ENCODE results near the gene PLEKHG4B. TPM values are rescaled to one million over a fixed set of nuclear protein-coding genes. Genes with fewer than 3 reads are reported as not detected.

Gene PLEKHG4B
- total RNA-seq, 5 donors from 2014 or later (not counting 1 experiment from before 2014, with no cell fraction given), result 0.06 to 0.09 TPM; not detected in 3

DNA sequence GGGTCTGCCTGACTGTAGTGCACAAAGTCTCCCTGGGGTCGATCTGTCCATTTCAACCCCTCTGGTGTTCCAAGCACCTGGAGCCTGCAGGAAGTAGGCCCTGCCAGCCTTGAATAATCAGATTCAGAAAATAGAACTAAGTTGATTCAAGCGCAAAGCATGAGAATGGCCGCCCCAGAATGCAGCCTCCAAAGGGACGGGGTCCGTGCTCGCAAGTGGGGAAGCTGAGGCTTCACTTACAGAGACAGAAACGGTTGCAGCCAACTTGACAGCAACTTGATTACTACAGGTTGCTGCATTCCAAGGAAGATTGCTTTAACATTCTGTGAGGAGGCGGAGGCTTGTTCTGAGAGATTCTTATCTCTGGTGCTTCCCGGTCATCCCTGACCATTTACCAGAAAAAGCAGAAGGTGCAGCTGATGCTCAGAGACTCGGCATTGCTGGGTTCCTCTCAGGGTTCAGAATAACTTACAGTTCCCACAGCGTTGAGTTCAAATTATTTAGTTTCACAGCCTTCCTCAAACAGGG, 84.4 kb downstream of the PLEKHG4B start:
- H3K27ac Mint-ChIP-seq, result no peak overlapping the region

DNA sequence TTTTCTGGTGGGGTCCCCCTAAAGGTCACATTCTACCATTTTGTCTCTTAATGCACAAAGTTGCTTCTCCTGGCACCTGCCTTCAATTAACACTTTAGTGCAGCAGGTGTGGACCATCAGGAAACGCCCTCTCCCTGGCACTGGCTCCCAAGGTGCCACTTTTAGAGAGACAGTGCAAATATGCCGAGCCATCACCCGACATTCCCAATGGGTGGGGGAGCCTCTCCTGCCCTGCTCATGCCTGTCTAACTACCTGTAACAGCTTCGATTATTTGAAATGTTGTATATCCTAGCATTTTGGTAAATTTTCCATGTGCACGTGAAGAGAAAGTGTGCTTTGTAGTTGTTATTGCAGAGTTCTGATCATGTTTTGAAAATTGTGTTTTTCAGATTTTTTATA, 86.1 kb downstream of the PLEKHG4B start:
- H3K36me3 ChIP-seq (ENCODE audit: control insufficient read depth in 2 of 2, extremely low read depth in 1 of 2, insufficient read depth in 1 of 2, low read length in 1 of 2), result no peaks in the 10 kb centered on the region
- ATAC-seq (replicated peaks in 1 of 4) (no peak), DNase-seq (no peak)
- Mint-ChIP-seq H3K27ac (no peak overlapping the region), H3K4me3 (no peak overlapping the region), H3K36me3 (no peaks in the 10 kb centered on the region), H3K27me3 (peaks cover 10 to 27% of the 10 kb centered on the region in 2 donors), H3K4me1 (no peaks in the 10 kb centered on the region), H3K9me3 (no peaks in the 10 kb centered on the region)
- H3K27ac ChIP-seq (ENCODE audit: low read length), result no peak overlapping the region
- ChIA-PET POLR2A (no interaction called here), CTCF (no interaction called here)
- no peak overlapping the region for H3K4me3 ChIP-seq (ENCODE audit: control insufficient read depth in 1 of 2, extremely low read depth in 1 of 2, low read length in 1 of 2)
- H3K9me3 ChIP-seq, result no peaks in the 10 kb centered on the region
- 81% methylated on average over 2 of the region's 5 CpGs for WGBS (ENCODE audit: insufficient coverage)
- H3K27me3 ChIP-seq (replicated peaks in 1 of 2; ENCODE audit: control insufficient read depth in 2 of 2, extremely low read depth in 1 of 2, insufficient read depth in 2 of 2, low read length in 1 of 2), result peaks cover 0 to 30% of the 10 kb centered on the region in 2 experiments
- no peaks in the 10 kb centered on the region for H3K4me1 ChIP-seq (ENCODE audit: control insufficient read depth in 1 of 2, extremely low read depth in 1 of 2, insufficient read depth in 2 of 2, low read length in 2 of 2)

More for the DNA sequence above, 84.4 kb downstream of the PLEKHG4B start:
- ATAC-seq (replicated peaks in 1 of 4), result no peak
- no peak for DNase-seq
- H3K27me3 ChIP-seq (replicated peaks in 1 of 2; ENCODE audit: control insufficient read depth in 2 of 2, extremely low read depth in 1 of 2, insufficient read depth in 2 of 2, low read length in 1 of 2), result peaks cover 0 to 32% of the 10 kb centered on the region in 2 experiments
- no peaks in the 10 kb centered on the region for H3K4me1 Mint-ChIP-seq
- H3K27ac ChIP-seq (ENCODE audit: low read length), result no peak overlapping the region
- no peaks in the 10 kb centered on the region for H3K9me3 Mint-ChIP-seq
- no peaks in the 10 kb centered on the region for H3K9me3 ChIP-seq
- POLR2A ChIA-PET, result no interaction called here
- H3K4me1 ChIP-seq (ENCODE audit: control insufficient read depth in 1 of 2, extremely low read depth in 1 of 2, insufficient read depth in 2 of 2, low read length in 2 of 2), result no peaks in the 10 kb centered on the region
- H3K36me3 ChIP-seq (ENCODE audit: control insufficient read depth in 2 of 2, extremely low read depth in 1 of 2, insufficient read depth in 1 of 2, low read length in 1 of 2), result no peaks in the 10 kb centered on the region
- H3K36me3 Mint-ChIP-seq, result no peaks in the 10 kb centered on the region
- WGBS (ENCODE audit: insufficient coverage), result 86% methylated on average over 10 of the region's 11 CpGs
- H3K27me3 Mint-ChIP-seq, result peaks cover 7 to 24% of the 10 kb centered on the region in 2 donors
- CTCF ChIA-PET, result no interaction called here
- no peak overlapping the region for H3K4me3 Mint-ChIP-seq
- no peak overlapping the region for H3K4me3 ChIP-seq (ENCODE audit: control insufficient read depth in 1 of 2, extremely low read depth in 1 of 2, low read length in 1 of 2)

DNA sequence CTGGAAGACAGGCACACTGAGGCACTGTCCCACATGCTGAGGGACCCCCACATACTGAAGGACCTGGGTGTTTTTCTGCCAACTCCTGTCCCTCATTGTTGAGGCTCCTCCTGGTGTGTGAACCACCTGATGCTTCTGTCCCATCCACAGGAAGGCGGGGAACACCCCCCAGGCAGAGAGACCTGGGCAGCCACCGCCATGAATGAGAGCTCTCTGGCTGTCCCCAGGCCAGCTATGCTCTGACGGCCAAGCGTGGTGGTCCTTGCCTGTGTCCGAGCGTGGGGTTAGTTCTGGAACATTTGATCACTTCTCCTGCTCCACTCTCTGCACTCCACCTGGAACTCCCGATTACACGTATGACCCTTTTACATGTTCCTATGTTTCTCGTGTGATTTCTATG, 87.4 kb downstream of the PLEKHG4B start:
- no peak overlapping the region for H3K4me3 Mint-ChIP-seq
- Histone ChIP-seq H3K27me3 (replicated peaks in 1 of 2; ENCODE audit: control insufficient read depth in 2 of 2, extremely low read depth in 1 of 2, insufficient read depth in 2 of 2, low read length in 1 of 2) (peaks cover 0 to 25% of the 10 kb centered on the region in 2 experiments), H3K4me1 (ENCODE audit: control insufficient read depth in 1 of 2, extremely low read depth in 1 of 2, insufficient read depth in 2 of 2, low read length in 2 of 2) (no peaks in the 10 kb centered on the region), H3K36me3 (ENCODE audit: control insufficient read depth in 2 of 2, extremely low read depth in 1 of 2, insufficient read depth in 1 of 2, low read length in 1 of 2) (no peaks in the 10 kb centered on the region), H3K4me3 (ENCODE audit: control insufficient read depth in 1 of 2, extremely low read depth in 1 of 2, low read length in 1 of 2) (no peak overlapping the region), H3K9me3 (no peaks in the 10 kb centered on the region), H3K27ac (ENCODE audit: low read length) (no peak overlapping the region)
- no peaks in the 10 kb centered on the region for H3K36me3 Mint-ChIP-seq
- H3K4me1 Mint-ChIP-seq, result no peaks in the 10 kb centered on the region
- H3K27me3 Mint-ChIP-seq, result peaks cover 6 to 19% of the 10 kb centered on the region in 2 donors
- no peak overlapping the region for H3K27ac Mint-ChIP-seq
- no peak for ATAC-seq (replicated peaks in 1 of 4)
- ChIA-PET POLR2A (no interaction called here), CTCF (no interaction called here)
- 84% methylated on average over 8 of the region's 9 CpGs for WGBS (ENCODE audit: insufficient coverage)
- H3K9me3 Mint-ChIP-seq, result no peaks in the 10 kb centered on the region
- no peak for DNase-seq

DNA sequence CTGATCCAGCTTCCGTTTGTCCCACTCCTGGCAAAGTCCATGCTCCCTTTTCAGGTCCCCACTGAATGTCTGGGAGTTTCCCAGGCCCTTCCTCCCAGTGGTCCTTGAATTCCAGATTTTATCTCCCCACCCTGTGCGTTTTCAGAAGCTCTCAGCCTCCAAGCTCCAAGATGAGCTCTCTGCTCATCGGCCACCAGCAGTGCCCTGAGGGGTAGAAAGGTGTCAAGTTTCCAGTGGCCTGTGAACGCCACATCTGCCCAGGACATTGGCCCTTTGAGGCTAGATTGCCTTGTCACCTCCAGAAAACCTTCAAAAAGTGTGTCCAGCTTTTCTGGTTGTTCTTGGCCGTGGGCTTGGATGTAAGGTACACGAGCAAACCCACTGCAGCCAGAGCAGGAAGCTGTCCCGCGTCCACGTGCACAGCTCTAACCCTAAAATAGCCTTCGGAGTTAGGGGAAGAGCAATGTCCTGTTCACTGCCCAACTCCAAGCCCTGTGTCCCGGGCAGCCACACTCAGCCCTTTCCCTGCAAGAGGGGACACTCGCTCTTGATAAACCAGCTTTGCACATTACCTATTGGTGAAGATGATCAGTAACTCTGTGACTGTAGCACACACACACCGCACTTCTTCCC, 88.4 kb downstream of the PLEKHG4B start:
- ChIA-PET POLR2A (no interaction called here), CTCF (no interaction called here)
- Histone ChIP-seq H3K36me3 (ENCODE audit: control insufficient read depth in 2 of 2, extremely low read depth in 1 of 2, insufficient read depth in 1 of 2, low read length in 1 of 2) (no peaks in the 10 kb centered on the region), H3K9me3 (no peaks in the 10 kb centered on the region), H3K4me3 (ENCODE audit: control insufficient read depth in 1 of 2, extremely low read depth in 1 of 2, low read length in 1 of 2) (no peak overlapping the region), H3K27me3 (replicated peaks in 1 of 2; ENCODE audit: control insufficient read depth in 2 of 2, extremely low read depth in 1 of 2, insufficient read depth in 2 of 2, low read length in 1 of 2) (peaks cover 0 to 21% of the 10 kb centered on the region in 2 experiments), H3K4me1 (ENCODE audit: control insufficient read depth in 1 of 2, extremely low read depth in 1 of 2, insufficient read depth in 2 of 2, low read length in 2 of 2) (no peaks in the 10 kb centered on the region), H3K27ac (ENCODE audit: low read length) (no peak overlapping the region)
- H3K9me3 Mint-ChIP-seq, result no peaks in the 10 kb centered on the region
- H3K27ac Mint-ChIP-seq, result no peak overlapping the region
- ATAC-seq (replicated peaks in 1 of 4), result no peak
- WGBS (ENCODE audit: insufficient coverage), result 86% methylated on average over 9 of the region's 13 CpGs
- H3K36me3 Mint-ChIP-seq, result no peaks in the 10 kb centered on the region
- H3K27me3 Mint-ChIP-seq, result peaks cover 6 to 20% of the 10 kb centered on the region in 2 donors
- no peak overlapping the region for H3K4me3 Mint-ChIP-seq
- DNase-seq, result no peak
- no peaks in the 10 kb centered on the region for H3K4me1 Mint-ChIP-seq

DNA sequence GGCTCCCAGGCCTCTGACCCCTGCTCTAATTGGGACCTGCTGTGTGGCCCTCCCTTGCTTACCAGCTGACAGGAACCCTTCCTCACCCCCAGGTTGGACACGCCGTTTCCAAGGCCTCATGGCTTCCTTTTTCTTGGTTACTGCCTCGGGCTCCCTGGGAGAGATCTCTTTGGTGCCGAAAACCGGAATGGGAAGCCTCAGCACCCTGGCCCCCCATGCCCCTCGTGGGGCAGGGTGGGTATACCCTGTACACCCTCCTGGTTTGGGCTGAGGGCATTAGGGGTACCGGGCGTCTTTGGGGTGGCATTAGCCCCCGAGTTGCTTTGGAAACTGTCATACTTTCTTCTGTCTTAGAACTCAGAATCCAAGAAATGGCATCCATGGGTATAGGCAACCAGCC, 89.2 kb downstream of the PLEKHG4B start:
- peaks cover 0 to 21% of the 10 kb centered on the region in 2 experiments for H3K27me3 ChIP-seq (replicated peaks in 1 of 2; ENCODE audit: control insufficient read depth in 2 of 2, extremely low read depth in 1 of 2, insufficient read depth in 2 of 2, low read length in 1 of 2)
- no peak overlapping the region for H3K4me3 ChIP-seq (ENCODE audit: control insufficient read depth in 1 of 2, extremely low read depth in 1 of 2, low read length in 1 of 2)
- no peaks in the 10 kb centered on the region for H3K36me3 ChIP-seq (ENCODE audit: control insufficient read depth in 2 of 2, extremely low read depth in 1 of 2, insufficient read depth in 1 of 2, low read length in 1 of 2)
- no peaks in the 10 kb centered on the region for H3K4me1 ChIP-seq (ENCODE audit: control insufficient read depth in 1 of 2, extremely low read depth in 1 of 2, insufficient read depth in 2 of 2, low read length in 2 of 2)
- no peak overlapping the region for H3K27ac Mint-ChIP-seq
- no peak overlapping the region for H3K27ac ChIP-seq (ENCODE audit: low read length)
- 93% methylated on average over 7 of the region's 9 CpGs for WGBS (ENCODE audit: insufficient coverage)
- ATAC-seq (replicated peaks in 1 of 4) (no peak), DNase-seq (no peak)
- H3K36me3 Mint-ChIP-seq, result no peaks in the 10 kb centered on the region
- H3K4me1 Mint-ChIP-seq, result no peaks in the 10 kb centered on the region
- H3K4me3 Mint-ChIP-seq, result no peak overlapping the region
- POLR2A ChIA-PET, result no interaction called here
- H3K27me3 Mint-ChIP-seq, result peaks cover 6 to 20% of the 10 kb centered on the region in 2 donors
- CTCF ChIA-PET, result no interaction called here
- no peaks in the 10 kb centered on the region for H3K9me3 ChIP-seq
- H3K9me3 Mint-ChIP-seq, result no peaks in the 10 kb centered on the region

DNA sequence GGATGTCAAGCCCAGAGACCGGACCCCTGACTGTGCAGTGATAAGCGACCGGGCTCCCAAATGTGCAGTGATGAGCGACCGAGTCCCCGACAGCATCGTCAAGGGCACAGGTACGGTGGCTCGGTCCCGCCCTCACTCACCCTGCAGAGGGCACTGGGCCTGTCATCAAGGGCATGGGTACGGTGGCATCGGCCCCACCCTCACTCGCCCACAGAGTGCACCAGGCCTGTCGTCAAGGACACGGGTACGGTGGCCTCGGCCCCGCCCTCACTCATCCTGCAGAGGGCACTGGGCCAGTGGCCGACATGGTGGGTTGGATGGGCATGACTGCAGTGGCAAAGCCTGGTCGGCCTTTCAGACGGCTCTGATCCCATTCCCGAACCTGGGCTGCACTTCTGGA, 89.6 kb downstream of the PLEKHG4B start:
- peaks cover 0 to 23% of the 10 kb centered on the region in 2 experiments for H3K27me3 ChIP-seq (replicated peaks in 1 of 2; ENCODE audit: control insufficient read depth in 2 of 2, extremely low read depth in 1 of 2, insufficient read depth in 2 of 2, low read length in 1 of 2)
- DNase-seq (no peak), ATAC-seq (replicated peaks in 1 of 4) (no peak)
- no peaks in the 10 kb centered on the region for H3K4me1 Mint-ChIP-seq
- ChIA-PET POLR2A (no interaction called here), CTCF (no interaction called here)
- H3K4me1 ChIP-seq (ENCODE audit: control insufficient read depth in 1 of 2, extremely low read depth in 1 of 2, insufficient read depth in 2 of 2, low read length in 2 of 2), result no peaks in the 10 kb centered on the region
- no peak overlapping the region for H3K27ac ChIP-seq (ENCODE audit: low read length)
- no peak overlapping the region for H3K4me3 ChIP-seq (ENCODE audit: control insufficient read depth in 1 of 2, extremely low read depth in 1 of 2, low read length in 1 of 2)
- no peak overlapping the region for H3K4me3 Mint-ChIP-seq
- H3K36me3 Mint-ChIP-seq, result no peaks in the 10 kb centered on the region
- H3K27me3 Mint-ChIP-seq, result peaks cover 6 to 20% of the 10 kb centered on the region in 2 donors
- H3K9me3 Mint-ChIP-seq, result no peaks in the 10 kb centered on the region
- no peaks in the 10 kb centered on the region for H3K9me3 ChIP-seq
- WGBS (ENCODE audit: insufficient coverage), result 87% methylated on average over 22 of the region's 22 CpGs
- H3K36me3 ChIP-seq (ENCODE audit: control insufficient read depth in 2 of 2, extremely low read depth in 1 of 2, insufficient read depth in 1 of 2, low read length in 1 of 2), result no peaks in the 10 kb centered on the region
- no peak overlapping the region for H3K27ac Mint-ChIP-seq
